HCT116 (cell line): ENCODE measurements around the gene UPK3A. TPM values are rescaled to one million over a fixed set of nuclear protein-coding genes. Genes with fewer than 3 reads are reported as not detected.

Experiments
- ATAC-seq: fragments of 200-7000 bp; cut with Tn5 transposase; 2 replicates; pipeline ENCODE4 v1.9.1; 2020; ENCODE audit warnings: mild to moderate bottlenecking, moderate library complexity
- BruUV-seq: library from RNA; stranded (reverse); fragments of 400-500 nt; replicated peaks from 2 replicates; lab custom pipeline; 2021; lab: Mats Ljungman, UMichigan
- CTCF ChIA-PET: fragments of 300-600 bp; sonication (Branson Sonifier 250); formaldehyde crosslinking; loops from one replicate; lab custom pipeline; 2021; ENCODE audit warnings: antibody characterized with exemption; lab: Charles Lee
- POLR2A ChIA-PET: fragments of 300-600, 350-600 bp; sonication (Branson Sonifier 250); formaldehyde crosslinking; loops from one replicate; lab custom pipeline; 2021; ENCODE audit warnings: antibody characterized with exemption; lab: Charles Lee
- RAD21 ChIA-PET, 2 experiments: fragments of 300-600 bp; sonication (Branson Sonifier 250); formaldehyde crosslinking; loops; one replicate each; lab custom pipeline; 2023; ENCODE audit warnings: low total read pairs in 2 of 2; ENCODE audit not compliant: uncharacterized antibody in 2 of 2, unreplicated experiment in 2 of 2, low non-redundant PET in 1 of 2; lab: Charles Lee
- DNase-seq: peaks from one replicate; pipeline ENCODE4 v3.0.0-alpha.2; 2010; ENCODE audit warnings: low read depth, low spot score
- H2AFZ ChIP-seq: fragments of 200-600 bp; shearing (Covaris generic), sonication (generic); 2 replicates; pipeline ENCODE4 v1.6.1; 2017; ENCODE audit warnings: low read depth, mixed run types, mixed read lengths, antibody characterized with exemption, low read length; ENCODE audit not compliant: poor library complexity, severe bottlenecking
- H3K27ac ChIP-seq: 2 replicates; pipeline ENCODE4 v1.5.1; 2012; ENCODE audit warnings: low read depth, low read length
- H3K27me3 ChIP-seq: fragments of 200-600 bp; sonication (generic); 2 replicates; pipeline ENCODE4 v1.6.1; 2016; ENCODE audit warnings: mixed run types, low read length, mixed read lengths; ENCODE audit not compliant: insufficient read depth
- H3K36me3 ChIP-seq, 2 experiments: fragments of 200-500 bp in 1 of 2; fragments of 200-600 bp in 1 of 2; sonication (Bioruptor generic) in 1 of 2; sonication (generic) in 1 of 2; 2 replicates each; pipeline versions ENCODE4 v1.5.1 to v1.6.1; 2014 to 2016; ENCODE audit warnings: low read length in 2 of 2, inconsistent platforms in 1 of 2, mixed read lengths in 1 of 2, mixed run types in 1 of 2; ENCODE audit not compliant: insufficient read depth in 2 of 2, control insufficient read depth in 1 of 2
- H3K4me1 ChIP-seq, 2 experiments: fragments of 200-600 bp in 1 of 2; sonication (generic) in 1 of 2; 2 replicates each; pipeline versions ENCODE4 v1.5.1 to v1.6.1; 2012 to 2017; ENCODE audit warnings: low read length in 2 of 2, inconsistent platforms in 1 of 2, mild to moderate bottlenecking in 1 of 2, mixed read lengths in 1 of 2, mixed run types in 1 of 2, moderate library complexity in 1 of 2; ENCODE audit not compliant: insufficient read depth in 2 of 2, control insufficient read depth in 1 of 2
- H3K4me2 ChIP-seq: fragments of 200-600 bp; sonication (generic); 2 replicates; pipeline ENCODE4 v1.6.1; 2017; ENCODE audit warnings: mixed run types, low read length, mixed read lengths
- H3K4me3 ChIP-seq, 2 experiments: fragments of 200-600 bp in 1 of 2; sonication (generic) in 1 of 2; replicated peaks in 1 of 2; 2 replicates each; pipeline ENCODE4 v1.5.1; 2011 to 2016; ENCODE audit warnings: low read length in 2 of 2, control low read depth in 1 of 2, low read depth in 1 of 2, mild to moderate bottlenecking in 1 of 2, mixed read lengths in 1 of 2, mixed run types in 1 of 2
- H3K79me2 ChIP-seq: fragments of 200-600 bp; sonication (generic); 2 replicates; pipeline ENCODE4 v1.6.1; 2017; ENCODE audit warnings: mild to moderate bottlenecking, mixed run types, low read length, moderate library complexity, mixed read lengths; ENCODE audit not compliant: insufficient read depth
- H3K9ac ChIP-seq: fragments of 200-600 bp; sonication (generic); 2 replicates; pipeline ENCODE4 v1.6.1; 2016; ENCODE audit warnings: low read length, mixed read lengths
- H3K9me2 ChIP-seq: fragments of 200-600 bp; sonication (generic), shearing (Covaris generic); 2 replicates; pipeline ENCODE4 v1.6.1; 2017; ENCODE audit warnings: mixed run types, mild to moderate bottlenecking, moderate library complexity; ENCODE audit not compliant: insufficient read depth
- H3K9me3 ChIP-seq, 2 experiments: fragments of 200-500 bp in 1 of 2; fragments of 200-600 bp in 1 of 2; sonication (Bioruptor generic) in 1 of 2; sonication (generic) in 1 of 2; 2 replicates each; pipeline ENCODE4 v1.6.1; 2014 to 2017; ENCODE audit warnings: low read length in 2 of 2, mixed read lengths in 2 of 2, inconsistent platforms in 1 of 2, low read depth in 1 of 2, mild to moderate bottlenecking in 1 of 2, mixed run types in 1 of 2, moderate library complexity in 1 of 2; ENCODE audit not compliant: control insufficient read depth in 1 of 2, insufficient read depth in 1 of 2
- H4K20me1 ChIP-seq: fragments of 200-600 bp; sonication (generic), shearing (Covaris generic); 2 replicates; pipeline ENCODE4 v1.6.1; 2017; ENCODE audit warnings: mixed run types, mild to moderate bottlenecking, moderate library complexity; ENCODE audit not compliant: insufficient read depth
- ATF3 ChIP-seq: IDR thresholded peaks from 2 replicates; pipeline ENCODE4 v1.6.1; 2012
- CBX3 ChIP-seq: IDR thresholded peaks from 2 replicates; pipeline ENCODE4 v1.6.1; 2012; ENCODE audit warnings: low read depth
- CEBPB ChIP-seq: IDR thresholded peaks from 2 replicates; pipeline ENCODE4 v1.6.1; 2012; ENCODE audit warnings: low read depth
- EGR1 ChIP-seq: IDR thresholded peaks from 2 replicates; pipeline ENCODE4 v1.6.1; 2012; ENCODE audit warnings: low read depth
- ELF1 ChIP-seq: IDR thresholded peaks from 2 replicates; pipeline ENCODE4 v1.6.1; 2012; ENCODE audit warnings: low read depth, borderline replicate concordance
- EZH2 ChIP-seq: fragments of 200-600 bp; sonication (generic); IDR thresholded peaks from 2 replicates; pipeline ENCODE4 v1.6.1; 2017; ENCODE audit warnings: antibody characterized with exemption, mixed run types
- FOSL1 ChIP-seq: IDR thresholded peaks from 2 replicates; pipeline ENCODE4 v1.6.1; 2012; ENCODE audit warnings: low read depth
- JUND ChIP-seq: IDR thresholded peaks from 2 replicates; pipeline ENCODE4 v1.6.1; 2012
- POLR2A ChIP-seq: IDR thresholded peaks from 2 replicates; pipeline ENCODE4 v1.7.0; 2011; ENCODE audit warnings: borderline replicate concordance; ENCODE audit not compliant: insufficient read depth, insufficient read length; ENCODE audit errors: extremely low read depth
- POLR2AphosphoS5 ChIP-seq: IDR thresholded peaks from 2 replicates; pipeline ENCODE4 v1.6.1; 2011; ENCODE audit warnings: mild to moderate bottlenecking, low read depth, low read length, moderate library complexity
- RAD21 ChIP-seq: IDR thresholded peaks from 2 replicates; pipeline ENCODE4 v1.6.1; 2012; ENCODE audit warnings: low read depth, mild to moderate bottlenecking
- REST ChIP-seq: IDR thresholded peaks from 2 replicates; pipeline ENCODE4 v1.6.1; 2012; ENCODE audit warnings: low read depth
- SP1 ChIP-seq: IDR thresholded peaks from 2 replicates; pipeline ENCODE4 v1.6.1; 2012; ENCODE audit warnings: low read depth
- TCF7L2 ChIP-seq: IDR thresholded peaks from 2 replicates; pipeline ENCODE4 v1.7.0; 2011; ENCODE audit warnings: borderline replicate concordance, inconsistent platforms; ENCODE audit not compliant: insufficient read depth, insufficient read length; ENCODE audit errors: extremely low read depth
- YY1 ChIP-seq: IDR thresholded peaks from 2 replicates; pipeline ENCODE4 v1.6.1; 2011; ENCODE audit warnings: low read length, low read depth, moderate library complexity, mild to moderate bottlenecking; ENCODE audit not compliant: insufficient replicate concordance; ENCODE audit errors: extremely low read depth
- ZFX ChIP-seq: fragments of 450-650 bp; IDR thresholded peaks from 2 replicates; pipeline ENCODE4 v1.6.1; 2017
- ZNF274 ChIP-seq: fragments of 200-500 bp; sonication (Bioruptor generic); IDR thresholded peaks from 2 replicates; pipeline ENCODE4 v1.6.1; 2014; ENCODE audit warnings: mild to moderate bottlenecking, low read depth, low read length, inconsistent platforms
- intact Hi-C: fragments of 100-400 bp; cut with micrococcal nuclease; formaldehyde crosslinking; loops from 2 replicates; pipeline ENCODE4 v1.10.0; 2022
- total RNA-seq: library from RNA; stranded (reverse); gene quantifications from one replicate; pipeline ENCODE4 v1.2.1, GENCODE V29; 2021; ENCODE audit not compliant: unreplicated experiment
- TF ChIP-seq, protein P1 (sequence below): IDR thresholded peaks from 2 replicates; pipeline ENCODE4 v1.6.1; 2012
- TF ChIP-seq, protein P2 (sequence below), 3 experiments: fragments of 200-600 bp in 1 of 3; sonication (generic) in 1 of 3; IDR thresholded peaks in 2 of 3; conservative IDR thresholded peaks in 1 of 3; 2 replicates each; pipeline ENCODE4 v1.5.1; 2012 to 2017; ENCODE audit warnings: low read depth in 2 of 3, low read length in 2 of 3, antibody characterized with exemption in 1 of 3, borderline replicate concordance in 1 of 3, control low read depth in 1 of 3, mild to moderate bottlenecking in 1 of 3, mixed read lengths in 1 of 3, mixed run types in 1 of 3, moderate library complexity in 1 of 3; ENCODE audit not compliant: insufficient read depth in 1 of 3

The UPK3A gene
- total RNA-seq, 1 experiment from 2014 or later, result not detected

GRCh38 chr22:45309422-45310227, 24.9 kb downstream of the UPK3A start, which contains the start of gene FAM118A (continued):
- TF ChIP-seq YY1, result peak; percentile 24
- no peak for TF ChIP-seq JUND
- TF ChIP-seq FOSL1, result no peak
- no peak for TF ChIP-seq CBX3
- no peak for TF ChIP-seq EZH2
- no peak for TF ChIP-seq RAD21
- peak; percentile 89 for TF ChIP-seq POLR2AphosphoS5
- TF ChIP-seq EGR1, result peak; percentile 95
- no peak for TF ChIP-seq REST
- TF ChIP-seq ATF3, result no peak

GRCh38 chr22:45310331-45310976, 25.7 kb downstream of the UPK3A start:
- peak overlapping the region; percentile 95 for H3K27ac ChIP-seq

More at GRCh38 chr22:45310331-45310976, 25.7 kb downstream of the UPK3A start:
- Histone ChIP-seq H3K9me2 (no peaks in the 10 kb centered on the region), H3K4me3 (peak overlapping the region; percentile 90 to 91), H3K4me2 (peak overlapping the region; percentile 89), H3K36me3 (peaks cover 0 to 2% of the 10 kb centered on the region in 2 experiments; a peak in 2 of 4 replicates), H3K79me2 (peaks cover 53% of the 10 kb centered on the region), H3K9me3 (no peaks in the 10 kb centered on the region), H4K20me1 (no peaks in the 10 kb centered on the region), H3K27me3 (no peaks in the 10 kb centered on the region), H2AFZ (no peak overlapping the region), H3K9ac (peak overlapping the region; percentile 94), H3K4me1 (peaks cover 29 to 34% of the 10 kb centered on the region in 2 experiments)
- intact Hi-C loops, result no loop called here
- ChIA-PET RAD21 (no interaction called here), POLR2A (no interaction called here), CTCF (no interaction called here)
- DNase-seq, result no peak
- ATAC-seq, result no peak
- TF ChIP-seq ELF1, result no peak
- TF ChIP-seq, protein P1, sequence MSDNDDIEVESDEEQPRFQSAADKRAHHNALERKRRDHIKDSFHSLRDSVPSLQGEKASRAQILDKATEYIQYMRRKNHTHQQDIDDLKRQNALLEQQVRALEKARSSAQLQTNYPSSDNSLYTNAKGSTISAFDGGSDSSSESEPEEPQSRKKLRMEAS, result no peak
- TF ChIP-seq EZH2, result no peak
- TF ChIP-seq TCF7L2, result no peak
- no peak for TF ChIP-seq SP1
- TF ChIP-seq POLR2AphosphoS5, result no peak
- TF ChIP-seq ZFX, result no peak
- TF ChIP-seq, protein P2, sequence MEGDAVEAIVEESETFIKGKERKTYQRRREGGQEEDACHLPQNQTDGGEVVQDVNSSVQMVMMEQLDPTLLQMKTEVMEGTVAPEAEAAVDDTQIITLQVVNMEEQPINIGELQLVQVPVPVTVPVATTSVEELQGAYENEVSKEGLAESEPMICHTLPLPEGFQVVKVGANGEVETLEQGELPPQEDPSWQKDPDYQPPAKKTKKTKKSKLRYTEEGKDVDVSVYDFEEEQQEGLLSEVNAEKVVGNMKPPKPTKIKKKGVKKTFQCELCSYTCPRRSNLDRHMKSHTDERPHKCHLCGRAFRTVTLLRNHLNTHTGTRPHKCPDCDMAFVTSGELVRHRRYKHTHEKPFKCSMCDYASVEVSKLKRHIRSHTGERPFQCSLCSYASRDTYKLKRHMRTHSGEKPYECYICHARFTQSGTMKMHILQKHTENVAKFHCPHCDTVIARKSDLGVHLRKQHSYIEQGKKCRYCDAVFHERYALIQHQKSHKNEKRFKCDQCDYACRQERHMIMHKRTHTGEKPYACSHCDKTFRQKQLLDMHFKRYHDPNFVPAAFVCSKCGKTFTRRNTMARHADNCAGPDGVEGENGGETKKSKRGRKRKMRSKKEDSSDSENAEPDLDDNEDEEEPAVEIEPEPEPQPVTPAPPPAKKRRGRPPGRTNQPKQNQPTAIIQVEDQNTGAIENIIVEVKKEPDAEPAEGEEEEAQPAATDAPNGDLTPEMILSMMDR (IDR thresholded peaks at IDR 0.05 in 2 of 3, conservative IDR thresholded peaks at IDR 0.05 in 1 of 3; ENCODE audit: borderline replicate concordance in 1 of 3, insufficient read depth in 1 of 3, low read depth in 2 of 3, low read length in 2 of 3), result no peak
- no peak for TF ChIP-seq RAD21
- TF ChIP-seq ZNF274, result no peak
- no peak for TF ChIP-seq FOSL1
- no peak for TF ChIP-seq CEBPB
- TF ChIP-seq JUND, result no peak
- no peak for TF ChIP-seq POLR2A
- no TSS peak for BruUV-seq
